HUES64 (cell line): ENCODE measurements around the gene URB1.

Experiments
- H3K27ac ChIP-seq: 2 replicates; pipeline ENCODE4 v1.7.0; 2013; ENCODE audit warnings: low read depth, low read length, inconsistent platforms
- H3K27me3 ChIP-seq: 2 replicates; pipeline ENCODE4 v1.6.1; 2013; ENCODE audit warnings: mild to moderate bottlenecking, low read length; ENCODE audit not compliant: insufficient read depth
- H3K36me3 ChIP-seq: 2 replicates; pipeline ENCODE4 v1.6.1; 2013; ENCODE audit warnings: mild to moderate bottlenecking, low read length; ENCODE audit not compliant: insufficient read depth
- H3K4me1 ChIP-seq: 2 replicates; pipeline ENCODE4 v1.6.1; 2013; ENCODE audit warnings: mild to moderate bottlenecking, low read length, moderate library complexity; ENCODE audit not compliant: insufficient read depth
- H3K4me3 ChIP-seq: 2 replicates; pipeline ENCODE4 v1.5.1; 2013; ENCODE audit warnings: mild to moderate bottlenecking, low read length, moderate library complexity
- H3K9ac ChIP-seq: 2 replicates; pipeline ENCODE4 v1.6.1; 2013; ENCODE audit warnings: mild to moderate bottlenecking, low read depth, low read length
- H3K9me3 ChIP-seq: 2 replicates; pipeline ENCODE4 v1.6.1; 2013; ENCODE audit warnings: low read depth, low read length; ENCODE audit not compliant: insufficient read depth
- WGBS: fragments of 150-250, 120-280 bp; methylation state at CpG from one replicate; pipeline ENCODE4 v1.1.7; 2013; ENCODE audit warnings: missing lambda C conversion rate; 5-methylcytosine and 5-hydroxymethylcytosine counted together

URB1 gene

GRCh38 chr21:32423320-32424190 lies 30.7 kb upstream of the URB1 start:
- H3K27ac ChIP-seq, result no peak overlapping the region
- H3K4me1 ChIP-seq, result peaks cover 3% of the 10 kb centered on the region; the same call in 1 of the 2 replicates
- H3K27me3 ChIP-seq, result no peaks in the 10 kb centered on the region
- H3K4me3 ChIP-seq, result no peak overlapping the region
- WGBS, result 88% methylated on average over 9 of the region's 9 CpGs
- no peaks in the 10 kb centered on the region for H3K36me3 ChIP-seq
- H3K9ac ChIP-seq, result no peak overlapping the region
- peaks cover 5% of the 10 kb centered on the region for H3K9me3 ChIP-seq

DNA sequence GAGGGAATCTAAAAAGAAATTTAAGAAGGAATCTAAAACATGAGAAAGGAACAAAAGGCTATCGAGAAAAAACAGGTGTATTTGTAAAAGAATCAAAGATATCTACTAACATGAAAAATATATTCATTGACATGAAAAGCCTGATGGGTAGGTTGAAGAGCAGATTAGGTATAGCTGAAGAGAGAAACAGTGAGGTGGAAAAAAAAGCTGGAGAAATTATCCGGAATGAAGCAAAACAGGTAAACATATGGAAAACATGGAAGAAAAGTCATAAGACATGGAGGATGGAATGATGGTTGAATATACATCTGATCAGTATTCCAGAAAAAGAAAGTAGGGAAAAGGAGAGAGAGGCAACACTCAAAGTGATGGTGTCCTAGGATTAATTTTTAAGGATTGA lies 29.3 kb upstream of the URB1 start:
- Histone ChIP-seq H3K4me1 (no peaks in the 10 kb centered on the region), H3K9ac (no peak overlapping the region), H3K9me3 (peaks cover 5% of the 10 kb centered on the region), H3K27me3 (no peaks in the 10 kb centered on the region), H3K36me3 (no peaks in the 10 kb centered on the region), H3K27ac (no peak overlapping the region), H3K4me3 (no peak overlapping the region)
- 95% methylated on average over 1 of the region's 2 CpGs for WGBS

- no peak overlapping the region for H3K9ac ChIP-seq
- H3K4me1 ChIP-seq, result peaks cover 17% of the 10 kb centered on the region
- WGBS, result 89% methylated on average over 4 of the region's 4 CpGs
- no peak overlapping the region for H3K27ac ChIP-seq
- H3K27me3 ChIP-seq, result peaks cover 22% of the 10 kb centered on the region
- no peaks in the 10 kb centered on the region for H3K36me3 ChIP-seq
- no peak overlapping the region for H3K4me3 ChIP-seq
- peaks cover 5% of the 10 kb centered on the region for H3K9me3 ChIP-seq
These were observed 25.3 kb upstream of the URB1 start for GRCh38 chr21:32418146-32418545.

GRCh38 chr21:32415451-32416398 lies 22.9 kb upstream of the URB1 start:
- H3K27me3 ChIP-seq, result peaks cover 46% of the 10 kb centered on the region
- no peaks in the 10 kb centered on the region for H3K36me3 ChIP-seq
- no peak overlapping the region for H3K4me3 ChIP-seq
- H3K27ac ChIP-seq, result no peak overlapping the region; the same call in 1 of the 2 replicates
- H3K4me1 ChIP-seq, result peaks cover 19% of the 10 kb centered on the region
- H3K9me3 ChIP-seq, result no peaks in the 10 kb centered on the region
- H3K9ac ChIP-seq, result no peak overlapping the region
- 68% methylated on average over 11 of the region's 11 CpGs for WGBS

GRCh38 chr21:32414579-32415358 lies 22.0 kb upstream of the URB1 start:
- Histone ChIP-seq H3K9me3 (no peaks in the 10 kb centered on the region), H3K27ac (no peak overlapping the region; the same call in 1 of the 2 replicates), H3K4me3 (no peak overlapping the region), H3K36me3 (no peaks in the 10 kb centered on the region), H3K27me3 (peaks cover 55% of the 10 kb centered on the region), H3K4me1 (peaks cover 19% of the 10 kb centered on the region), H3K9ac (no peak overlapping the region)
- WGBS, result 71% methylated on average over 8 of the region's 8 CpGs

DNA sequence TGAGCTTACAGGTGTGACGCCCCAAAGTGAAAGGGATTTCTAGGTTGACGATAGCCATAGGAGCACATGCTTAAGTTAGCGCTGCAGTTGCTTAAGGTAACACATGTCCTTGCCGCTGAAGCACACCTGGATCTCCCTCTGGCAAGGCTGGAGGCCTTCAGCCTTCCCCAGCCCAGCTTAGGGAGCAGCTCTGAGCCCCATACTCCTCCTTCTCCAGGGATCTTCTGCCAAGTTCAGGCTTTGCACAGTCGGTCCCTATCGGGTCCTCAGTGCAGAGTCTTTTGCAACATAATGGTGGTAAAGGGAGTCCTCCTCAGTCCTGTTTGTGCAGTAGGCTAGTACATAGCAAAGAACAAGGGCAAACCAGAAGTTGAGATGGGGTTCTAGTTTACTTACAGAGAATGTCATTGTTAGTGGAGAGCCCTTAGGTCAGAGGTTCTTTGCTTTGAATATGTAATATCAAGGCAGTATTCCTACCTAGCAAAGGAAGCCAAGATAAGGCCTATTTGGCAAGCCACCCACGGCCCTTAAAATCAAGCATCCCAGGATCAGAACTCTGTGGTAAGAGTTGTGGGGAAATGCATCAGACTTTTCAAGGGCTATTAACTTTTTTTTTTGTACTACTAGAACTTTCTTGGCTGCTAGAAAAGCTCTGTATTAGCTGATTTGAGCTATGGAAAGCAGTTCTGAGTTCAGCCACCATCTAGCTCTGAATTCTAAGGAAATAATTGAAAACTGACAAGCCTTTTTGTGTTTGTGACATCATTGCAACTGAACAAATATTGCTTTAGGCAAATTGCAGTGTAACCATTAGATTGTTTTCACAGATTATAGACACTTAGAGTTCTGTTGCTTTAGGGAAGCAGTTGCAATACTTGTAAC lies 21.1 kb upstream of the URB1 start:
- H3K9me3 ChIP-seq, result no peaks in the 10 kb centered on the region
- H3K4me1 ChIP-seq, result peaks cover 19% of the 10 kb centered on the region
- H3K36me3 ChIP-seq, result no peaks in the 10 kb centered on the region
- H3K27me3 ChIP-seq, result peaks cover 63% of the 10 kb centered on the region
- H3K9ac ChIP-seq, result no peak overlapping the region
- 73% methylated on average over 7 of the region's 7 CpGs for WGBS
- no peak overlapping the region; the same call in 1 of the 2 replicates for H3K4me3 ChIP-seq
- H3K27ac ChIP-seq, result no peak overlapping the region

GRCh38 chr21:32413015-32413504 lies 20.2 kb upstream of the URB1 start:
- no peaks in the 10 kb centered on the region for H3K9me3 ChIP-seq
- peaks cover 19% of the 10 kb centered on the region for H3K4me1 ChIP-seq
- no peak overlapping the region for H3K27ac ChIP-seq
- no peak overlapping the region for H3K9ac ChIP-seq
- no peaks in the 10 kb centered on the region for H3K36me3 ChIP-seq
- peaks cover 67% of the 10 kb centered on the region for H3K27me3 ChIP-seq
- WGBS, result 15% methylated on average over 32 of the region's 32 CpGs
- peak overlapping the region; percentile 57 for H3K4me3 ChIP-seq

DNA sequence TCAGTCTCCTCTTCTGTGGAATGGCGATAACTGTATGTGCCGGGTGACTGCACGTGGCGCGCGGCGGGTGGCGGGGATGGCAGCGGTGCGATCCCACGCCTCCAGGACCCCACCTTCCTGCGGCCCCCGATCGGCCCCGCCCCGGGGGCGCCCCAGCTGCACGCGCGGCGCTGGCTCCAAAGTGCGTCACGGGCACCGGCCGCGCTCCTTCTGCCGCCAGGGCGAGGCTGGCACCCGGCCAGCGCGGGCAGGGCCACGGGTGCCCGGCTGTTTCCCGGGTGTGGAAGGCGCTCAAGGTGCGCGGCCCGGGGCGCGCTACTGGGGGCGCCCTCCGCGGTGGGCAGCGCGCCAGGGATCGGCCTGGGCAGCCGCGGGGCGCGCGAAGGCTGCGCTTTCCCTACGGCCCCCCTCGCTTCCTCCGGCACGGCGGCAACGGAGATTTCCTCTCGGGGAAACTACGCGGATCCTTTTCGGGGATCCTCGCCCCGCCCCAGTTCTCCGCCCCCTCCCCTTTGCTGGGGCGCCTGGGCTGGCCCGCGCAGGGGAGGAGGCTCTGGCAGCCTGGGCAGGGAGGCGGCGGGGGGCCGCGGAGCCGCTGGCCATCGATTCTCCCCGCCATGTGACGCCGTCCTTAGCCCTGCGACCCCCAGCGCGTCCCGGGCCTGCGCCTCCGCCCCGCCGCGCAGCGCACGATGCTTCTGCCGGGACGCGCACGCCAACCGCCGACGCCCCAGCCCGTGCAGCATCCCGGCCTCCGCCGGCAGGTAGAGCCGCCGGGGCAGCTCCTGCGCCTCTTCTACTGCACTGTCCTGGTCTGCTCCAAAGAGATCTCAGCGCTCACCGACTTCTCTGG lies 19.6 kb upstream of the URB1 start, which contains the start of gene EVA1C:
TSS of gene EVA1C (plus strand) at position 545 of the 853 bp plus-strand sequence. CDS start at position 693, 148 bp downstream.
- H3K9ac ChIP-seq, result peak within 1 kb of the TSS; percentile 21; the same call in 1 of the 2 replicates

DNA sequence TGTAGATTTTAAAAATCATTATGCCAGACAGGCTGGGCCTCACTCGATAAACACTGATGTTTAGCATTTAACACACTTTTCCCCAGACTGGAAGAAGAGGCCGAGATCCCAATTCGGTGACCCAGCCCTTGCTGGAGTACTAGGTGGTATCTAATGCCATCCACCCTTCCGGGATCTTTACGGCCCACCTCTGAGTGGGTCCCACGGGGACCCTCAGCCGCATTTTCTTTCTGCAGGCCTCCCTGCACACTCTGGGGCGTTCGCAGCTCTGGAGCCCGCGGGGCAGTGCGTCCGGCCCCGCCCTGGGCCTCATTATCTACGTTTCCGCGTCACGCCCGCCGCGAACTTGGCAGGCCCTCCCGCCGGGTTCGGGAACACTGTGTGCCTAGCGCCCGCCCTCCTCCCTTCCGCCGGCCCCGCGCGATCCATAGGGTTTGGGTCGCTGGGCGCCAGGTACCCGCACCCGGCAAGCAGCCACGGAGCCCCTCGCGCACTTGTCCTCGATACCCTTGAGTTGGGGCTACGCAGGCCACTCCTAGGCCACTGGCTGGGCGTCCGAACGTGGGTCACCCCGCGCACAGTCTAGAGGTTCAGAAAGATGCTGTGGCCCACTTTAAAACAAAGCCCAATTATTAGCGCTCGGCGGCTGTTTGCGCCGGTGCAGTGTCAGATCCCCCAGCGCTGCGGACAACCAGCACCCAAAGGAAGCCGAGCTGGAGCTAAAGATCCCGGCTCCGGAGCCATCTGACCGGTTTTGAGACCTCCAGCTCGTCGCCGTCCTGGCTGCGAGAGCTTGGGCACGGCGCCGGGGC lies 18.7 kb upstream of the URB1 start:
- no peak overlapping the region; the same call in 1 of the 2 replicates for H3K9ac ChIP-seq

More for the DNA sequence above, 19.6 kb upstream of the URB1 start, which contains the start of gene EVA1C:
- Histone ChIP-seq H3K4me3 (peak within 1 kb of the TSS; percentile 57), H3K27ac (no peak within 1 kb of the TSS), H3K27me3 (peaks cover 67% of the 10 kb centered on the region), H3K9me3 (no peaks in the 10 kb centered on the region), H3K4me1 (peaks cover 19% of the 10 kb centered on the region), H3K36me3 (no peaks in the 10 kb centered on the region)
- WGBS, result under 1% methylated on average over 104 of the region's 104 CpGs

More for the DNA sequence above, 18.7 kb upstream of the URB1 start:
- Histone ChIP-seq H3K36me3 (no peaks in the 10 kb centered on the region), H3K4me3 (peak overlapping the region; percentile 57), H3K27ac (no peak overlapping the region), H3K27me3 (peaks cover 67% of the 10 kb centered on the region), H3K4me1 (peaks cover 19% of the 10 kb centered on the region), H3K9me3 (no peaks in the 10 kb centered on the region)
- WGBS, result 11% methylated on average over 63 of the region's 63 CpGs
